Measurements from ENCODE around the gene PIBF1. TPM values are rescaled to one million over a fixed set of nuclear protein-coding genes. Genes with fewer than 3 reads are reported as not detected.

PIBF1 gene
- 27.8 and 39.1 TPM in 2 replicates for total RNA-seq (2014; rRNA removed; shearing (Covaris generic); ENCODE audit: low replicate concordance)

- Histone ChIP-seq H3K4me2 (ENCODE audit: low read depth, low read length, poor library complexity, severe bottlenecking) (peak within 1 kb of the TSS; percentile 97), H3K4me1 (ENCODE audit: low read length) (peaks cover 28% of the 10 kb centered on the region), H3K36me3 (ENCODE audit: insufficient read depth, low read length) (peaks cover 48% of the 10 kb centered on the region)
Observed at GRCh38 chr13:72781451-72782439, at the start of gene PIBF1, which contains the start of gene DIS3. Gene PIBF1 (plus strand): TSS chr13:72782133. CDS start chr13:72783470, 1,337 bp downstream. Gene DIS3 (minus strand): TSS chr13:72781900. CDS start chr13:72781832, 68 bp downstream.

GRCh38 chr13:72737033-72737432, 44.9 kb upstream of the PIBF1 start:
- DNase-seq: no peak
- no peak overlapping the region for H3K27ac ChIP-seq (ENCODE audit: low read length)
- H3K9ac ChIP-seq (ENCODE audit: low read length): no peak overlapping the region
- H4K20me1 ChIP-seq (ENCODE audit: insufficient read depth, low read depth, low read length): no peaks in the 10 kb centered on the region
- H3K4me2 ChIP-seq (ENCODE audit: low read depth, low read length, poor library complexity, severe bottlenecking): no peak overlapping the region
- H3K36me3 ChIP-seq (ENCODE audit: insufficient read depth, low read length): peaks cover 71% of the 10 kb centered on the region
- no peak overlapping the region for H3K4me3 ChIP-seq (ENCODE audit: low read length)
- no peaks in the 10 kb centered on the region for H3K9me2 ChIP-seq (replicated peaks; ENCODE audit: insufficient read depth, low read length)
- H3K79me2 ChIP-seq (ENCODE audit: low read length): peaks cover 86% of the 10 kb centered on the region
- H3K9me3 ChIP-seq (ENCODE audit: low read length): no peaks in the 10 kb centered on the region
- no peaks in the 10 kb centered on the region for H3K27me3 ChIP-seq (ENCODE audit: low read length)
- H3K4me1 ChIP-seq (ENCODE audit: low read length): no peaks in the 10 kb centered on the region
- no peak overlapping the region for H2AFZ ChIP-seq (ENCODE audit: low read length)

More at GRCh38 chr13:72781451-72782439, at the start of gene PIBF1, which contains the start of gene DIS3:
- H3K9ac ChIP-seq (ENCODE audit: low read length): peak within 1 kb of the TSS; percentile 91
- no peaks in the 10 kb centered on the region for H3K9me2 ChIP-seq (replicated peaks; ENCODE audit: insufficient read depth, low read length)
- peak within 1 kb of the TSS; percentile 93 for H3K4me3 ChIP-seq (ENCODE audit: low read length)
- no peaks in the 10 kb centered on the region for H3K9me3 ChIP-seq (ENCODE audit: low read length)
- peak; percentile 99 for DNase-seq
- H3K79me2 ChIP-seq (ENCODE audit: low read length): peaks cover 98% of the 10 kb centered on the region
- H2AFZ ChIP-seq (ENCODE audit: low read length): peak within 1 kb of the TSS; percentile 43; the same call in 1 of the 2 replicates
- H3K27ac ChIP-seq (ENCODE audit: low read length): peak within 1 kb of the TSS; percentile 62
- no peaks in the 10 kb centered on the region for H3K27me3 ChIP-seq (ENCODE audit: low read length)
- peaks cover 3% of the 10 kb centered on the region; the same call in 1 of the 2 replicates for H4K20me1 ChIP-seq (ENCODE audit: insufficient read depth, low read depth, low read length)

GRCh38 chr13:72740015-72740414, 41.9 kb upstream of the PIBF1 start:
- H3K4me1 ChIP-seq (ENCODE audit: low read length): no peaks in the 10 kb centered on the region
- peaks cover 82% of the 10 kb centered on the region for H3K79me2 ChIP-seq (ENCODE audit: low read length)
- 0 out of 2 replicates have a peak, but pooled peaks cover 2% of the 10 kb centered on the region for H4K20me1 ChIP-seq (ENCODE audit: insufficient read depth, low read depth, low read length)

GRCh38 chr13:72745260-72745659, 36.7 kb upstream of the PIBF1 start:
- no peak overlapping the region for H3K4me3 ChIP-seq (ENCODE audit: low read length)
- no peaks in the 10 kb centered on the region for H3K27me3 ChIP-seq (ENCODE audit: low read length)
- no peaks in the 10 kb centered on the region for H3K4me1 ChIP-seq (ENCODE audit: low read length)
- no peak for DNase-seq
- no peak overlapping the region for H3K9ac ChIP-seq (ENCODE audit: low read length)
- H3K9me2 ChIP-seq (replicated peaks; ENCODE audit: insufficient read depth, low read length): no peaks in the 10 kb centered on the region
- no peak overlapping the region for H3K27ac ChIP-seq (ENCODE audit: low read length)
- 0 out of 2 replicates have a peak, but pooled peaks cover 2% of the 10 kb centered on the region for H4K20me1 ChIP-seq (ENCODE audit: insufficient read depth, low read depth, low read length)
- no peaks in the 10 kb centered on the region for H3K9me3 ChIP-seq (ENCODE audit: low read length)
- no peak overlapping the region for H2AFZ ChIP-seq (ENCODE audit: low read length)
- no peak overlapping the region for H3K4me2 ChIP-seq (ENCODE audit: low read depth, low read length, poor library complexity, severe bottlenecking)
- H3K79me2 ChIP-seq (ENCODE audit: low read length): peaks cover 82% of the 10 kb centered on the region
- peaks cover 73% of the 10 kb centered on the region for H3K36me3 ChIP-seq (ENCODE audit: insufficient read depth, low read length)

More at GRCh38 chr13:72740015-72740414, 41.9 kb upstream of the PIBF1 start:
- Histone ChIP-seq H3K9me3 (ENCODE audit: low read length) (no peaks in the 10 kb centered on the region), H3K4me3 (ENCODE audit: low read length) (no peak overlapping the region), H3K27me3 (ENCODE audit: low read length) (no peaks in the 10 kb centered on the region), H3K27ac (ENCODE audit: low read length) (no peak overlapping the region), H3K36me3 (ENCODE audit: insufficient read depth, low read length) (peaks cover 77% of the 10 kb centered on the region; the same call in 1 of the 2 replicates), H3K4me2 (ENCODE audit: low read depth, low read length, poor library complexity, severe bottlenecking) (no peak overlapping the region), H3K9ac (ENCODE audit: low read length) (no peak overlapping the region), H3K9me2 (replicated peaks; ENCODE audit: insufficient read depth, low read length) (no peaks in the 10 kb centered on the region), H2AFZ (ENCODE audit: low read length) (no peak overlapping the region)
- DNase-seq: no peak

- Histone ChIP-seq H3K4me2 (ENCODE audit: low read depth, low read length, poor library complexity, severe bottlenecking) (no peak overlapping the region), H3K27ac (ENCODE audit: low read length) (no peak overlapping the region), H3K36me3 (ENCODE audit: insufficient read depth, low read length) (peaks cover 85% of the 10 kb centered on the region), H3K9ac (ENCODE audit: low read length) (no peak overlapping the region), H3K9me3 (ENCODE audit: low read length) (no peaks in the 10 kb centered on the region), H3K27me3 (ENCODE audit: low read length) (no peaks in the 10 kb centered on the region), H3K4me3 (ENCODE audit: low read length) (no peak overlapping the region), H2AFZ (ENCODE audit: low read length) (no peak overlapping the region), H4K20me1 (ENCODE audit: insufficient read depth, low read depth, low read length) (no peaks in the 10 kb centered on the region), H3K4me1 (ENCODE audit: low read length) (no peaks in the 10 kb centered on the region), H3K79me2 (ENCODE audit: low read length) (peaks cover 71% of the 10 kb centered on the region), H3K9me2 (replicated peaks; ENCODE audit: insufficient read depth, low read length) (no peaks in the 10 kb centered on the region)
- DNase-seq: no peak
Observed at GRCh38 chr13:72751220-72751619, 30.7 kb upstream of the PIBF1 start.

GRCh38 chr13:72754111-72754510, 27.8 kb upstream of the PIBF1 start:
- peaks cover 78% of the 10 kb centered on the region for H3K36me3 ChIP-seq (ENCODE audit: insufficient read depth, low read length)
- H3K4me2 ChIP-seq (ENCODE audit: low read depth, low read length, poor library complexity, severe bottlenecking): no peak overlapping the region

GRCh38 chr13:72757792-72758535, 24.0 kb upstream of the PIBF1 start:
- Histone ChIP-seq H2AFZ (ENCODE audit: low read length) (no peak overlapping the region), H3K27ac (ENCODE audit: low read length) (no peak overlapping the region), H3K4me3 (ENCODE audit: low read length) (no peak overlapping the region), H3K9ac (ENCODE audit: low read length) (no peak overlapping the region), H3K36me3 (ENCODE audit: insufficient read depth, low read length) (peaks cover 74% of the 10 kb centered on the region), H4K20me1 (ENCODE audit: insufficient read depth, low read depth, low read length) (no peaks in the 10 kb centered on the region), H3K4me2 (ENCODE audit: low read depth, low read length, poor library complexity, severe bottlenecking) (no peak overlapping the region), H3K79me2 (ENCODE audit: low read length) (peaks cover 22% of the 10 kb centered on the region), H3K9me3 (ENCODE audit: low read length) (no peaks in the 10 kb centered on the region), H3K27me3 (ENCODE audit: low read length) (no peaks in the 10 kb centered on the region), H3K4me1 (ENCODE audit: low read length) (peaks cover 12% of the 10 kb centered on the region), H3K9me2 (replicated peaks; ENCODE audit: insufficient read depth, low read length) (no peaks in the 10 kb centered on the region)
- no peak for DNase-seq

More at GRCh38 chr13:72754111-72754510, 27.8 kb upstream of the PIBF1 start:
- H3K79me2 ChIP-seq (ENCODE audit: low read length): peaks cover 54% of the 10 kb centered on the region
- H3K9me2 ChIP-seq (replicated peaks; ENCODE audit: insufficient read depth, low read length): no peaks in the 10 kb centered on the region
- no peak overlapping the region for H3K27ac ChIP-seq (ENCODE audit: low read length)
- H2AFZ ChIP-seq (ENCODE audit: low read length): no peak overlapping the region
- no peak overlapping the region for H3K9ac ChIP-seq (ENCODE audit: low read length)
- H3K4me3 ChIP-seq (ENCODE audit: low read length): no peak overlapping the region
- H3K9me3 ChIP-seq (ENCODE audit: low read length): no peaks in the 10 kb centered on the region
- no peaks in the 10 kb centered on the region for H3K27me3 ChIP-seq (ENCODE audit: low read length)
- DNase-seq: no peak
- H3K4me1 ChIP-seq (ENCODE audit: low read length): no peaks in the 10 kb centered on the region
- no peaks in the 10 kb centered on the region for H4K20me1 ChIP-seq (ENCODE audit: insufficient read depth, low read depth, low read length)
